Hypothalamus (tissue), 51 donors: ENCODE data around the gene ADPRHL1.
"Not testable (repeated sequence)": the region's sequence is repeated elsewhere in the genome, so short reads cannot be mapped to it uniquely, and the experiment has no call there.

Experiments used
- DNase-seq, 51 donors: peaks; one replicate each; lab custom pipeline; 2025; lab: John Stamatoyannopoulos, UW

The ADPRHL1 gene

DNA sequence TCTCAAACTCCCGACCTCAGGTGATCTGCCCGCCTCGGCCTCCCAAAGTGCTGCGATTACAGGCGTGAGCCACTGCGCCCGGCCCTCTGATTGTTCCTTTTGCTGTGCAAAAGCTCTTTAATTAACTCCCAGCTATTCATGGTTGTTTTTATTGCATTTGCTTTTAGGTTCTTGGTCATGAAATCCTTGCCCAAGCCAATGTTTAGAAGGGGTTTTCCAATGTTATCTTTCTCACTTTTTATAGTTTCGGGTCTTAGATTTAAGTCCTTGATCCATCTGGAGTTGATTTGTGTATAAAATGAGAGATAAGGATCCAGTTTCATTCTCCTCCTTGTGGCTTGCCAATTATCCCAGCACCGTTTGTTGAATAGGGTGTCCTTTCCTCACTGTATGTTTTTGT is 70.2 kb downstream of the ADPRHL1 start:
- DNase-seq = no peak

DNA sequence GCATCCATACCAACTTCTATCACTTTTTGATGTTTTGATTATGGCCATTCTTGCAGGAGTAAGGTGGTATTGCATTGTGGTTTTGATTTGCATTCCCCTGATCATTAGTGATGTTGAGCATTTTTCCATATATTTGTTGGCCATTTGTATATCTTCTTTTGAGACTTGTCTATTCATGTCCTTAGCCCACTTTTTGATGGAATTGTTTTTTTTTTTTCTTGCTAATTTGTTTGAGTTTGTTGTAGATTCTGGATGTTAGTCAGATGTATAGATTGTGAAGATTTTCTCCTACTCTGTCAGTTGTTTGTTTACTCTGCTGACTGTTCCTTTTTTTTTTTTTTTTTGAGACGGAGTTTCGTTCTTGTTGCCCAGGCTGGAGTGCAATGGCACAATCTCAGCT is 70.7 kb downstream of the ADPRHL1 start:
- not testable (repeated sequence) for DNase-seq

DNA sequence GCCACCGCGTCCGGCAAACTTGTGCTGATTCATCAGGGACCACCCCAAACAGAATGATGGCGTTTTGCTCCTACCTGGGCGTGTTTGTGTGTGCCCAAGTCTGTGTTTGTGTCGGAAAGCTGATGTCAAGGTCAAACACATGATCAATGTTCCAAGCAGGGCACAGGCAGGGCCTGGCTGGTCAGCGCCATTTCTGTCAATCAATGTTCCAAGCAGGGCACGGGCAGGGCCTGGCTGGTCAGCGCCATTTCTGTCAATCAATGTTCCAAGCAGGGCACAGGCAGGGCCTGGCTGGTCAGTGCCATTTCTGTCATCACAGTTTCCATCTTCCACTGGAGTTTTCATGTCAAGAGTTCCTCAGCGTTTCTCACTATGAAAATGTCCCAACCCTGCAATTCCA is 74.5 kb downstream of the ADPRHL1 start:
- no peak for DNase-seq

DNA sequence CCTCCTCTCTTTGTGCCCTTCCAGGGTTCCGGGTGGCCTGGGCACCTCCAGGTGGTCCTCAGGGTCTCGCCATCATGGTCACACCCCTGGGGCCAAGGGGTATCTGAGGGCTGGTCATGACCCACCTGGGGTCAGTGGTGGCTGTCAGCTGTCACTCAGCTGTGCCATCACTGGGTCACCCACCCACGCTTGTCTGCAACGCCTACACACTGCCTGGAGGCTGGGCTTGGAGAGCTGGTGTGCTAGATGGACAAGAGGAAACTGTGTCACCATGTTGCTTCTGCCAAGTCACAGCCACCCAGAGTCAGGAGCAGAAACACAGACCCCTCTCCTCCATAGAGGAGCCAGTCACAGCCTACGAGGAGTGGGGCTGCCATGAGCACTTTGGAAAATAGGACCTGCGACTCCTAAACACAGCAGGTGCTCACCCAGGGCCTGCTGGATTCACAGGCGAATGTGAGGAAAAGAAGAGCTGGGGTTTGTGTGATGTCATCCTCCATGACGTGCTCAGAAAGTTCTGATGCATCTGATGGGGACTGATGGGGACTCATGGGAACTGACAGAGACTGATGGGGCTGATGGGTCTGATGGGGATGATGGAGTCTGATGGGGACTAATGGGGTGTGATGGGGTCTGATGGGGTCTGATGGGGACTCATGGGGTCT is 78.6 kb downstream of the ADPRHL1 start:
- no peak for DNase-seq

DNA sequence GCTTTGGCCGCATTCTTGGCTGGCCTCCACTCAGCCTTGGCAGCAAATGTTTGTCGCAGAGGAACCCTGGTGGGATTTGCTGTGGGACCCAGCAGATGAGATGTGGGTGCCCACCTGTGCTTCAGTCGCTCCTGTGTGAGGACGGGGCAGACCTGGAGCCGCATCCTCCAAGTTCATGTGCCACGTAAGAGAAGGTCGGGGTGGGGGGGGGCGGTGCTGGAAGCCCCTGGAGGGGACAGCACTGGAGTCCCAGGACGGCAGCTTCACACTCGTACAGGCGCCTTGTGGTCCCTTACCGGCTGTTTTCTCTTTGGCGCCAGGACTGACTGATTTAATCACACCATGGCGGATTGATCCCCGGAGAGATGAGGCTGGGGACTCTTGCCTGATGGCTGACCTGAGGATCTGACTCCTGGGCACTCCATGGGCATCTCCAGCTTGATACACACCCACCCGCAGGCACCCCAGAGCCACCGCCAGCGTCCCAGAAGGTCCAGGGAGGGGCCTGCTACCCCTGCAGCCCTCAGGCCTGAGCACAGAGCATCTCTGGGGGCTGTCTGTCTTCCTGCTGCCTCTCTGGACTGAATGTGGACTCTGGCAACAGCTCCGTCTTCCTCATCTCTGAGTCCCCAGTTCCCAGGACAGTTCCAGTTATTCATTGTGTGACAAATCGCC is 79.3 kb downstream of the ADPRHL1 start:
- DNase-seq = no peak

DNA sequence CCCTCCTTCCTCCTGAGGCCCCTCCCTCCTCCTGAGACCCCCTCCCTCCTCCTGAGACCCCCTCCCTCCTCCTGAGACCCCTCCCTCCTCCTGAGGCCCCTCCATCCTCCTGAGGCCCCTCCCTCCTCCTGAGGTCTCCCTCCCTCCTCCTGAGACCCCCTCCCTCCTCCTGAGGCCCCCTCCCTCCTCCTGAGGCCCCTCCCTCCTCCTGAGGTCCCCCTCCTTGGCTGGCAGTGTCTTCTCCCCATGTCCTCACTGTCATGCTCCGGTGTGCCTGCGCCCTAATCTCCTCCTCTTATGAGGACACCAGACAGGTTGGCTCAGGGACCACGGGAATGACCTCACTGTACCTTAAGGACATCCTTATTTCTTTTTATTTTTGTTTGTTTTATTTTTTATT is 81.6 kb downstream of the ADPRHL1 start:
- not testable (repeated sequence) for DNase-seq

DNA sequence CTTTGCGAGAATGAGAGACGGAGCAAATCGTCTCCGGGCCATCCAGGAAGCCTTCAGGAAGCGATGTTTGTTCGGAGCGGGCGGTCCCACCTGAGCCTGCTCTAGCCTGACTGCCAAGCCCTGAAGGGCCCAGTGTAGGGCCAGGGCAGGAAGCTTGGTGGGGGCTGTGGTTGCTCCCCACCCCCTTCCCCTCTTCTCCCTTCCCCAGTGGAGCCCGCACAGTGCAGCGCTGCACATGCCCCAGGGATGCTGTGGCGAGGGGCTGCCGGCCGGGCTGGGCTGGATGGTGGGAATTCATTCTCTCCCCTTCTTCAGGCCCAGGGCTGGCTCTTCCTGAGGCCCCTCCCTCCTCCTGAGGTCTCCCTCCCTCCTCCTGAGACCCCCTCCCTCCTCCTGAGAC is 82.2 kb downstream of the ADPRHL1 start:
- DNase-seq = no peak

DNA sequence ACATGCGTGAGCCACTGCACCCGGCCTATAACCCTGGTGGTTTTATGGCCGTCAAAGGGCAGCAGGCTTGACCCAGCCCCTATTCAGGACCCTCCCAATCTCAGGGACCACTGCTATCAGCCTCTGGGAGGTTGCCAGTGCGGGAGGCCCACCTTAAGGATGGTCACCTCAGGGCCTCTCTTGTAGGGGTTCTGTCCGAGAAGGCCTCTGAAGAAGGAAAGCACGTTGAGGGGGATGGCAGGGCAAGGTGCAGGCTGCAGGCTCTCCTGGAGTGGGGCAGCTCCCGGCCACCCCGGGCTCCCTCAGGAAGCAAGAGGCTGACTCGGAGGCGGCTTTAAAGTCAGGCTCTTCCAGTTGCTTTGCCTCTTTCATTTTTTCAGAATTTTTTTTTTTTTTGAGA is 83.4 kb downstream of the ADPRHL1 start:
- DNase-seq = no peak

DNA sequence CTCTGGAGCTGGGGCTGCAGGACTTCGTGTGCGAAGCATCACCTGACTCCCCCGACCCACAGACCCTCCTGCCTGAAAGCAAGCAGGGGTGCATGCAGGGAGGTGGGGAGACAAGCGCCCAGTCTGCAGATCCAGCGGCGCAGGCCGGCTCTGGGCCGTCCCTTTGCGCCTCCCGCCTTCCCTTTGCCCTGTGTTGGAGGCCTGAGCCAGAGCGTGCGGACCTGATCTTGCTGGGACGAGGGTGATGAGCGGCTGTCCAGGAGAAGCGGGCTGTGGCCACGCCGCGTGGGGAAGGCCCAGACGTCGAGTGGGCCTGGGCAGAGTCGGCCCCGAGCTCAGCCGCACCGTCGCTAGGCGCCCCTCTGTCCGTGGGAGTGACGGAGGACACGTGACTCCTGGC is 84.1 kb downstream of the ADPRHL1 start:
- no peak for DNase-seq

DNA sequence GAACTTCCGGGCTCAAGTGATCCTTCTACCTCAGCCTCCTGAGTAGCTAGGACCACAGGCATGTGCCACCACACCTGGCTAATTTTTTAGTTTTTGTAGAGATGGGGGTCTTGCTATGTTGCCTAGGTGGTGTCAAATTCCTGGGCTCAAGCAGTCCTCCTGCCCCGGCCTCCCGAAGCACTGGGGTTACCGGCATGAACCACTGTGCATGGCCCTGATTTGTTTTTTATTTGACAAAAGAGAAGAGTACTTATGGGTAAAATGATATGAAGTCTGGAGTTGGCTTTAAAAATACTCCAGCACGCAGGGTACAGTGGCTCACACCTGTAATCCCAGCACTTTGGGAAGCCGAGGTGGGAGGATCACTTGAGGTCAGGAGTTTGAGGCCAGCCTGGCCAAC is 84.9 kb downstream of the ADPRHL1 start:
- not testable (repeated sequence) for DNase-seq

DNA sequence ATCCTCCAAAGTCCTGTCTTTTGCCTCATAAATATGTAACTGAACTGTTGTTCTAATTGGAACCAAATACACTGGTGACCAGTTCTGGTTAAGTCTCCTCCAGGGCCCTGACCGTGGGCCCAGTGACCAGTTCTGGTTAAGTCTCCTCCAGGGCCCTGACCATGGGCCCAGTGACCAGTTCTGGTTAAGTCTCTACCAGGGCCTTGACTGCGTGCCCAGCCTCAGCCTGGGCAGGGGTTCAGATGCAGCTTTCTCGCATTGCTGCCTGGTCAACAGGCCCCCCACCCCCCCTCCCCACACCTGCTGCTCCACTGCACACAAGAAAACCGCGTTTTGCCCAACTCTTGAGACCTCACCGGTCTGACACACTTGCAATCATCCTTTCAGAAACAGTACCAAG is 85.5 kb downstream of the ADPRHL1 start:
- DNase-seq = no peak

DNA sequence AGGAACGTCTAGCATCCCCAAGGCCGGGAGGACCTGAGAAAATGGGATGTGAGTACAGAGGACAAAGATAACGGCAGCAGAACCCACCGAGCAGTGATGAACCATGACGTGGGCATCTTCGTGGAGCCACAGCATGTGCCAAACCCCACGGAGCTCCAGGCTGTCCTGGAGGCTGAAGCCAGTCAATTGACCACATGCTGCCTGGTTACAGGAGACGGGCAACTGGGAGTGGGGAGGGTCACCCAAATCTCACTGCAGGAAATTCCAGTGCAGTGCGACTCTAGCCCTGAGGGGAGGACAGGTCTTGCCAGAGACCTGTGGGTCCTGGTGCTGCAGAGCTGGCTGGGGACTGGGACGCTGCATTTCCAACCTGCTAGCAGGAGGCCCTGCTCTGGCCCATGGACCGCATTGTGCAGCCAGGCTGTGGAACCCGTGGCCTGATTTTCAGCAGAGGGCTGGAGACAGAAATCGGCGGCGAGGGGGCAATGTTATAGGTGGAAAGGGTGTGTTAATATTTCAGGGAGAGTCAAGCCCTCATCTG is 86.2 kb downstream of the ADPRHL1 start:
- no peak for DNase-seq

DNA sequence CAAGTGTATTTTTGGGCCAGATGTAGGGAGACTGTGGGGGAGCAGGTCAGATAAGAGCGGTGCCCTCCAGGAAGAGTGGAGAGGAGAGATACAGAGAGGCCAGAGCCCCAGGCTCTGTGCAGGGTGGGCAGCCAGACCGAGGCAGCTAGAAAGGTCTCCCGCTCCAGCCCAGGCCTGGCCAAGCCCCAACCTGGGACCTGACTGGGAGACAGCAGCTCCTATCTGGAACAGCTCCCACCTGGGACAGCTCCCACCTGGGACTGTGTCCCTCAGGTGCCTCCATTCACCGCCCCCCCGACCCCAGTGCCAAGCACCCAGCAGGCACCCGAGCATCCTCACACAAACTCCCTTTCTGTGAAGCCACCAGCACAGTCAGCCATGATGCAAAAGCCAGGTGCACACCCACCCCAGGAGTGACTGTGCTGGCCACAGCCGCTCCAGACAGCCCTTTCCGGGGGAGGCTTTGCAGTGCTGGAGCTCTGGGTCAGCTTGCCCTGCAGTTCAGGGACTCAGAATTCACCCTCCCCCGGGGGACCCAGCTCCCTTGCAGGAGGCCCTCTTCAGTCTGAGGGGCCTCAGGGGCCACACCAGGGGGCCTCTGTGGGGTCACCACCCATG is 87.2 kb downstream of the ADPRHL1 start:
- DNase-seq = no peak

DNA sequence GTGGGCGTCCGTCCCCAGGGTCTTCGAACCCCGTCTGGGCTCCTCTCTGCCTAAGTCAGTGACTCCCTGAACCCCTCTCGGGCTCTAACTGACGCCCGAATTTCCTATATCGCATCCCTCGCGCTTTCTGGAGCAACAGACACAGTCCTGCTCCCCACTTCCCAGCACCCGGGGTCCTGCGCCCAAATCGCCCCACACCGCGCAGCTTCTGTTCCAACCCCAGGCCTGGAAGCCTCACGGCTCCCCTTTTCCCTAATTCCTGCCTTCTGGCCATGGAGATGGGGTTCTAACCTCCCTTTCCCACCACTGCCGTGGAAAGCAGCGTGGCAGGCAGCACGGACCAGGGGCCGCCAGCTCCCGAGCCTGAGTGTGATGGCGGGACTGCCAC is 87.7 kb downstream of the ADPRHL1 start:
- DNase-seq = no peak

DNA sequence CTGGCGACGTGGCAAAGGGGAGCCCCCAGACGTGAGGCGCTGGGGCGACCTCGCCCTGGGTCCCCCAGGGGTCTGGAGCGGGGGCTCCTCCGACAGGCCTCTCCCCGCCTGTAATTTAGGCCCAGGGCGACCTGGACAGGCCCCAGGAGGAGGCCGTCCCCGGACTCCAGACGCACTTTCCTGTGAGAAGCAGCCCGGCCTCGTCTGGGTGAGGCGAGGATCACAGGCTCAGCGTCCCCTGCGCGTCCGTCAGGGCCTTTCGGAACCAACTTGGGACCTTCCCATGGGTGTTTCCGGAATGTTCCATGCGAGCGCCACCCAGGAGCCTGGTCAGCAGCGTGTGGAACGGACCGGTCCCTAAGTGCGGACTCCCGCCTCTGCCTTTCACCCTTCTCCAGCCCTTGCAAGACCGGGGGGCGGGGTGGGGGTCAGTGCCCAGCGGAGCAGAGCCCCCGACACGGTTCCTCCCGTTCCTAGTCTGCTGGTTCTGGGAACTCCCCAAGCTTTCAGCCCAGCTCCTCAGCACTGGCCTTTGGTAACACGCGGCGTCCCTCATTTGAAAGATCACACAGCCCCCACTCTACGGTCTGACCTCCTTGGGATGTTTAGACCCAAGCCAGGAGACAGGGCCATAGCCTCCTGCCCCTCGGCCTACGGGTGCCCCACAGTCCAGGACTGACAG is 88.2 kb downstream of the ADPRHL1 start:
- DNase-seq = no peak

DNA sequence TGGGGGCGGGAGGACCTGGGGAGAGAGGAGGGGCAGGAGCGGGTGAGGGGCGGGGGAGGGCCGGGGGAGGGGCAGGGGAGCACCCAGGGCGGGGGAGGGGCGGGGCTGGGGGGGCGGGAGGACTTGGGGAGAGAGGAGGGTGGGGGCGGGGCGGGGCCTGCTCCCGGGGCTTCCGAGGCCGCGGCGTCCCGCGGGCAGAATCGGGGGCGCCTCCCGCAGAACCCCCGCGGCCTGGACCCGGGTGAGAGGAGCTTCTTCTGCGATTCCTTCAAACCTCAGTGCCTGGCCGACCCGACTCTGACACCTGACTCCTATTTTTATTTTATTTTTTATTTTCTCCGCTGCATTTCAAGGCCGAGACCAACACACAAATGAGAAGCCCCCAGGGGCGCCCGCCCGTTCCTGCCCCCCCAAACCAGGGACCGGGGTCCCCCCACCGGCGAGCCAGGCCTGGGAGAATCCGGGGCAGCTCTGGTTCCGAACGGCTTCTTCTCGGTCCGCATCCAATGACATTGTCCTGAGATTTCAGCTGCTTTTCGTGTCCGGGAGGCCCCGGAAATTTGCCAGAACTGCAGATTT is 88.9 kb downstream of the ADPRHL1 start:
- DNase-seq = peak in 9 of 51 donors; percentile 6 to 56 (median 30)

DNA sequence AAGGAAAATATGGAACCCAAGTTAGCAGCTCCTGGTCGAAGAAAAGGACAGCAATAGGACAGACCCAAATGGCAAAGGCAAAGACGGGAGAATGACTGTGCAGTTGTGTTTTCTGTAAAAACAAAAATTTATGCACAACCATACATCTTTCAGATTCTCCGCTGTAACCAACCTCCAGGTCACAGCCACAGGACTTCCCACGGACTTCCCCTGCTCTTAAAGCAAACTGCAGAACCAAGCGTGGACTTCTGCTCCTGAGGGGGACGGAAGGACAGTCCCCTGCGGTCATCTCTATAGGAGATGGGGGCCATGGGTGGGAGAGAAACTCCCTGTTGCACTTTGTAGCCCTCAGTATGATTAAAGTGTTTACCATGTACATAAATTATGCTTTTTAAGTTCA is 91.9 kb downstream of the ADPRHL1 start:
- DNase-seq = no peak

DNA sequence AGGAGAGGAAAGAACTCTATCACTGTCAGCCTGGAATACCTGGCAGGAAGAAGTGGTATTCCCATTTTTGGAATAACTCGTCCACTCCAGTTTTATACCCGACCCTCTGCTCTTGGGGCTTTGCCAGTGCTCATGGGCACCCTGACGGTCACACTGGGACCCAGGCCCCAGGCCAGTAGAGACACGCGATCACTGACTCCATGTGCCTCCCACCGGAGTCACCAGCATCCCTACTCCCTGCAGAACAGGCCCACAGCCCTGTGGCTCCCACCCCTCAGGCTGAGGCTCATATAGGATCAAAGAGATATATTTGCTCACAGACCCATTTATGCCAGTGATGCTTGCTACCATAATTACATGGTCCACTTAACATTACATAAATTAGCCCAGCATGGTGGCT is 92.8 kb downstream of the ADPRHL1 start:
- no peak for DNase-seq

DNA sequence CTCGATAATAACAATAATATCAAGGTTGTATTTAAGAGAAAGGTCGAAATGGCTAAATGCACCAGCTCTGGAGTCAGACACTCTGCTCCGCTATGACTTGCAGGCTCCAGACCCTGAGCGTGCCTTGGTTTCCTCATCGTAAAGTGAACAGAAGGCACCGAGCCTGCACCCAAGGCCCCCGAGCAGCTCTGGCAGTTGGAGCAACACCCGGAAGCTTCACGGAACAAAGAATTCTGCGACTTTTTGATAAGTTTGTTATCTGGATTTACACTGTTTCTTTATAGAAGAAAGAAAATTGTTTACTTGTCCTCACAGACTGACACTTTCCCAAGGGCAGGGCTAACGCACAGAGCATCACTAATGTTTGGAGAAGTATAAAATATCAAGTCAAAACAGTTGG is 93.7 kb downstream of the ADPRHL1 start:
- no peak for DNase-seq

DNA sequence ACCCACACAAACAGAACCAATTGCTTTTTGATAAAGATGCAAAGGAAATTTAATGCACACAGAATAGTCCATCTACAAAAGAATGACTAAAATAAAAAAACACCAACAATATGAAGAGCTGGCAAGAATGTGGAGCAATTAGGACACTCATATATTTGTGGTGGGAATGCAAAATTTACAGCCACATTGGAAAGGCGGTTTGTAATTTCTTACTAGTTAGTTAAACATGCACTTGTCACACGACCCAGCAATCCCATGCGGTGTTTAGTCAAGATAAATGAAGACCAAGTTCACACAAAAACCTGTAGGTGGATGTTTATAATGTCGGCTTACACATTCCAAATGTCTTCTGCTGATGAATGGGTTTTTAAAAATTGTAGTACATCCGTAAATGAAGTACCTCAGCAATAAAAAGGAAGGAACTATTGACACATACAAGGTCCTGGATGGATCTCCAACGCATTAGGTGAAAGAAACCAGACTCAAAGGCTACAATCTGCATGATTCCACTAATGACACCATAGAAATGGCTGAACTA is 94.6 kb downstream of the ADPRHL1 start:
- no peak for DNase-seq

DNA sequence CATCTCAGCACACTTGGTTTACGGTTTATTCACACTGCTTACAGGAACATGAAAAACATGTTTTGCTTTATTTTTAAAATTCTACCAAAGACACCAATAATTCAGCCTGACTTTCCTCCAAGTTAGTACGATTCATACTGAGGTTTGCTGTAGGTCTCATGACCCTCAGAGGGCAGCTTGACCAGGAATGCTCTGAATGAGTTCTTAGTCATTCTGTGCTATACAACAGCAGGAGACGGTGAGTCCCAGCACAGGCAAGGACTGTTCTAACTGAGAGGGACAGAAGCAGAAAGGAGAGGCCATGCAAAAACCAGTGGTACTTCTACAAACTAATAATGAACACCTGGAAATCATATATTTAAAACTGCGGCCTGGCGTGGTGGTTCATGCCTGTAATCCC is 95.8 kb downstream of the ADPRHL1 start:
- DNase-seq = no peak
